NCI-H128 (cell line): ENCODE results near the gene NR3C1.
"Not testable (repeated sequence)": the region's sequence is repeated elsewhere in the genome, so short reads cannot be mapped to it uniquely, and the experiment has no call there.

Source experiments
- DNase-seq: peaks from one replicate; lab custom pipeline; 2025; ENCODE audit not compliant: unreplicated experiment; lab: John Stamatoyannopoulos, UW

Gene NR3C1

GRCh38 chr5:143340891-143341685, 62.4 kb downstream of the NR3C1 start:
- DNase-seq, result no peak

- DNase-seq, result no peak
Observed at GRCh38 chr5:143338658-143339366, 64.7 kb downstream of the NR3C1 start.

GRCh38 chr5:143337946-143338345, 65.5 kb downstream of the NR3C1 start:
- DNase-seq, result no peak

GRCh38 chr5:143336485-143336884, 67.0 kb downstream of the NR3C1 start:
- no peak for DNase-seq

GRCh38 chr5:143334903-143335302, 68.6 kb downstream of the NR3C1 start:
- DNase-seq, result no peak

GRCh38 chr5:143334380-143334779, 69.1 kb downstream of the NR3C1 start:
- DNase-seq, result not testable (repeated sequence)

GRCh38 chr5:143331956-143332355, 71.5 kb downstream of the NR3C1 start:
- no peak for DNase-seq

- no peak for DNase-seq
Observed at GRCh38 chr5:143329843-143330242, 73.6 kb downstream of the NR3C1 start.

- DNase-seq, result no peak
Observed at GRCh38 chr5:143328589-143329220, 74.8 kb downstream of the NR3C1 start.

- not testable (repeated sequence) for DNase-seq
Observed at GRCh38 chr5:143325086-143325485, 78.4 kb downstream of the NR3C1 start.

- not testable (repeated sequence) for DNase-seq
Observed at GRCh38 chr5:143322931-143323630, 80.4 kb downstream of the NR3C1 start.

GRCh38 chr5:143322176-143322575, 81.3 kb downstream of the NR3C1 start:
- no peak for DNase-seq

GRCh38 chr5:143319437-143320227, 83.9 kb downstream of the NR3C1 start:
- no peak for DNase-seq

- DNase-seq, result no peak
Observed at GRCh38 chr5:143318833-143319232, 84.7 kb downstream of the NR3C1 start.

GRCh38 chr5:143318270-143318669, 85.2 kb downstream of the NR3C1 start:
- no peak for DNase-seq

GRCh38 chr5:143316844-143317631, 86.4 kb downstream of the NR3C1 start:
- DNase-seq, result no peak

- no peak for DNase-seq
Observed at GRCh38 chr5:143316337-143316736, 87.1 kb downstream of the NR3C1 start.

- no peak for DNase-seq
Observed at GRCh38 chr5:143315929-143316328, 87.6 kb downstream of the NR3C1 start.

GRCh38 chr5:143315214-143315613, 88.3 kb downstream of the NR3C1 start:
- no peak for DNase-seq

GRCh38 chr5:143314659-143315058, 88.8 kb downstream of the NR3C1 start:
- no peak for DNase-seq
